Vagina (tissue), 2 donors: Measurements from ENCODE around the gene CENPC. TPM values are rescaled to one million over a fixed set of nuclear protein-coding genes. Genes with fewer than 3 reads are reported as not detected.

ENCODE experiments used
- DNase-seq, 2 donors: peaks; one replicate each; pipeline ENCODE4 v3.0.0-alpha.2; 2017; ENCODE audit errors: extremely low spot score in 2 of 2
- H3K27ac ChIP-seq: fragments of 200-600 bp; sonication (generic); one replicate; pipeline ENCODE4 v1.5.1; 2019
- H3K27me3 ChIP-seq: fragments of 200-600 bp; sonication (generic); one replicate; pipeline ENCODE4 v1.5.1; 2019
- H3K36me3 ChIP-seq, 2 donors: fragments of 200-600 bp; sonication (generic); one replicate each; pipeline ENCODE4 v1.5.1; 2017 to 2019
- H3K4me1 ChIP-seq: fragments of 200-600 bp; sonication (generic); one replicate; pipeline ENCODE4 v1.5.1; 2019
- H3K4me3 ChIP-seq, 2 donors: fragments of 200-600 bp; sonication (generic); 1 replicate in 1 of 2; 2 replicates in 1 of 2; pipeline ENCODE4 v1.5.1; 2016 to 2019
- H3K9me3 ChIP-seq: fragments of 200-600 bp; sonication (generic); one replicate; pipeline ENCODE4 v1.5.1; 2019
- CTCF ChIP-seq, 3 experiments: fragments of 450-650 bp in 2 of 3; fragments of 200-600 bp in 1 of 3; sonication (generic) in 1 of 3; IDR thresholded peaks; one replicate each; pipeline ENCODE4 v1.5.1; 2017 to 2019; ENCODE audit warnings: antibody characterized with exemption in 3 of 3, mild to moderate bottlenecking in 2 of 3, moderate library complexity in 2 of 3
- POLR2A ChIP-seq, 2 donors: fragments of 450-650 bp; IDR thresholded peaks; one replicate each; pipeline ENCODE4 v1.6.1; 2017; ENCODE audit warnings: antibody characterized with exemption in 2 of 2, mild to moderate bottlenecking in 2 of 2, moderate library complexity in 2 of 2
- POLR2AphosphoS5 ChIP-seq, 2 donors: sonication (generic); formaldehyde crosslinking; IDR thresholded peaks; one replicate each; pipeline ENCODE4 v1.9.0; 2017; ENCODE audit warnings: antibody characterized with exemption in 2 of 2, mild to moderate bottlenecking in 2 of 2, low read depth in 1 of 2; ENCODE audit not compliant: insufficient read depth in 1 of 2
- intact Hi-C: fragments of 100-400 bp; cut with DNase I; formaldehyde crosslinking; loops from one replicate; pipeline ENCODE4 v1.15.1; 2023
- total RNA-seq: library from RNA; depleted of rRNA; stranded (reverse); fragments of >200 nt; gene quantifications from one replicate; pipeline ENCODE4 v1.2.3, GENCODE V29; 2016

CENPC gene
- total RNA-seq, 1 donor from 2014 or later: 24.6 TPM

GRCh38 chr4:67575232-67576058 lies 30.1 kb upstream of the CENPC start:
- Histone ChIP-seq H3K4me1 (no peaks in the 10 kb centered on the region), H3K9me3 (no peaks in the 10 kb centered on the region), H3K4me3 (no peak overlapping the region), H3K27me3 (no peaks in the 10 kb centered on the region), H3K36me3 (no peaks in the 10 kb centered on the region), H3K27ac (no peak overlapping the region)
- TF ChIP-seq CTCF (IDR thresholded peaks at IDR 0.05) (no peak), POLR2A (IDR thresholded peaks at IDR 0.05) (no peak), POLR2AphosphoS5 (IDR thresholded peaks at IDR 0.05; ENCODE audit: insufficient read depth in 1 of 2, low read depth in 1 of 2) (no peak)
- DNase-seq: no peak
- intact Hi-C loops: no loop called here

- Histone ChIP-seq H3K4me1 (no peaks in the 10 kb centered on the region), H3K4me3 (no peak overlapping the region), H3K27ac (no peak overlapping the region), H3K9me3 (no peaks in the 10 kb centered on the region), H3K27me3 (no peaks in the 10 kb centered on the region), H3K36me3 (no peaks in the 10 kb centered on the region)
- TF ChIP-seq POLR2AphosphoS5 (IDR thresholded peaks at IDR 0.05; ENCODE audit: insufficient read depth in 1 of 2, low read depth in 1 of 2) (no peak), CTCF (IDR thresholded peaks at IDR 0.05) (no peak), POLR2A (IDR thresholded peaks at IDR 0.05) (no peak)
- no peak for DNase-seq
- intact Hi-C loops: no loop called here
Measured at GRCh38 chr4:67573193-67573592, 27.9 kb upstream of the CENPC start.

GRCh38 chr4:67571975-67572374 lies 26.7 kb upstream of the CENPC start:
- Histone ChIP-seq H3K4me1 (no peaks in the 10 kb centered on the region), H3K27me3 (no peaks in the 10 kb centered on the region), H3K9me3 (no peaks in the 10 kb centered on the region), H3K4me3 (no peak overlapping the region), H3K36me3 (no peaks in the 10 kb centered on the region), H3K27ac (no peak overlapping the region)
- DNase-seq: no peak
- intact Hi-C loops: no loop called here
- TF ChIP-seq POLR2A (IDR thresholded peaks at IDR 0.05) (no peak), POLR2AphosphoS5 (IDR thresholded peaks at IDR 0.05; ENCODE audit: insufficient read depth in 1 of 2, low read depth in 1 of 2) (no peak), CTCF (IDR thresholded peaks at IDR 0.05) (no peak)

- no peaks in the 10 kb centered on the region for H3K27me3 ChIP-seq
- no peak for TF ChIP-seq POLR2A (IDR thresholded peaks at IDR 0.05)
- no peak for TF ChIP-seq CTCF (IDR thresholded peaks at IDR 0.05)
- no peak for TF ChIP-seq POLR2AphosphoS5 (IDR thresholded peaks at IDR 0.05; ENCODE audit: insufficient read depth in 1 of 2, low read depth in 1 of 2)
- H3K9me3 ChIP-seq: no peaks in the 10 kb centered on the region
- no peak for DNase-seq
- intact Hi-C loops: no loop called here
- no peaks in the 10 kb centered on the region for H3K4me1 ChIP-seq
- no peak overlapping the region for H3K4me3 ChIP-seq
- no peaks in the 10 kb centered on the region for H3K36me3 ChIP-seq
- no peak overlapping the region for H3K27ac ChIP-seq
Measured at GRCh38 chr4:67570537-67570936, 25.2 kb upstream of the CENPC start.

- intact Hi-C loops: no loop called here
- Histone ChIP-seq H3K27ac (no peak overlapping the region), H3K9me3 (no peaks in the 10 kb centered on the region), H3K27me3 (no peaks in the 10 kb centered on the region), H3K4me1 (no peaks in the 10 kb centered on the region), H3K36me3 (no peaks in the 10 kb centered on the region), H3K4me3 (no peak overlapping the region)
- no peak for DNase-seq
- TF ChIP-seq CTCF (IDR thresholded peaks at IDR 0.05): no peak
- peak in 1 of 2 donors; percentile 46 for TF ChIP-seq POLR2AphosphoS5 (IDR thresholded peaks at IDR 0.05; ENCODE audit: insufficient read depth in 1 of 2, low read depth in 1 of 2)
- no peak for TF ChIP-seq POLR2A (IDR thresholded peaks at IDR 0.05)
Measured at GRCh38 chr4:67568820-67569219, 23.5 kb upstream of the CENPC start.
